ENCODE measurements around the gene HS2ST1.

DNA sequence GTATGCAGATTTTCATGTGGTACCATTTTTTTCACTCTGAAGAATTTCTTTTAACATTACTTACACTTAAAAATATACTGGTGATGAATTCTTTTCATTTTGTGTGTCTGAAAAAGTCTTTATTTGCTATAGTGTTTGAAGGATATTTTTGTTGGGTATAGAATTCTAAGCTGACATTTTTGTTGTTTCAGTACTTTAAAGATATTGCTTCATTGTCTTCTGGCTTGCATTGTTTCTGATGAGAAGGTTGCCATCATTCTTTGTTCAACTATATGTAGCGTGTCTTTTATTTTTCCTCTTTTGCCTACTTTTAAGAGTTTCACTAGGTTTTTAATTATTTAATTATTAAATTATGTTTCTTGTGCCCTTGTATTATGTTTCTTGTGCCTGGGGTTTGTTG lies 8.0 kb downstream of the HS2ST1 start:
- no peak for TF ChIP-seq EZH2phosphoT487 (IDR thresholded peaks at IDR 0.05; ENCODE audit: borderline replicate concordance)
- TF ChIP-seq CTCF (conservative IDR thresholded peaks at IDR 0.05; ENCODE audit: low read length), result no peak
